Astrocyte of the spinal cord (primary cell): ENCODE measurements around the gene DAGLB.

ENCODE experiments used
- DNase-seq: peaks from one replicate; pipeline ENCODE4 v3.0.0; 2011; ENCODE audit warnings: low read depth, low spot score
- H3K4me3 ChIP-seq: 2 replicates; pipeline ENCODE4 v1.5.1; 2011; ENCODE audit warnings: low read depth, mild to moderate bottlenecking, low read length, moderate library complexity
- CTCF ChIP-seq: IDR thresholded peaks from 2 replicates; pipeline ENCODE4 v1.5.1; 2012; ENCODE audit warnings: low read depth, mild to moderate bottlenecking, low read length, inconsistent platforms
- in situ Hi-C: cut with HindIII; loops from 2 replicates; pipeline ENCODE4 v1.10.0; 2017; ENCODE audit warnings: low sequenced_read_pairs

DAGLB gene

GRCh38 chr7:6422926-6423632 lies 24.7 kb downstream of the DAGLB start:
- in situ Hi-C loops: no loop called here
- no peak for DNase-seq
- no peak overlapping the region for H3K4me3 ChIP-seq
- TF ChIP-seq CTCF: no peak

DNA sequence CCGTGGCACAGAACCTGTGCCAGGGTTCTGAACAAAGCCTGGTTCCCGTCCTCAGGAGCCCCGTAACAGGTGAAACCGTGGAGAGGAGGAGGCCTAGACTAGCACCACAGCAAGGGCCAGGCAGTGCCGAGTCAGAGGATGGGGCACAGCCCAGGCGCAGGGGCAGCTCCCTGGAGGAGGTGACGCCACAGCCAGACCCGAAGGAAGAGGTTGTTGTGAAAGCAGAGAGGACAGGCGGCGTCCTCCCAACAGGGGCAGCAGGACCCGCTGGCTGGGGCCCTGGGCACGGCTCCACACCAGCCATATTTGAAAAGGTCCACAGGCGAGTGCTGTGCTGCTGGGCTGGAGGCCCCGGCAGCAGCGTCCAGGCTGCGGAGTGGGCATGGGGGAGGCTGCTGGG lies 25.7 kb downstream of the DAGLB start:
- DNase-seq: no peak
- in situ Hi-C loops: no loop called here
- no peak overlapping the region for H3K4me3 ChIP-seq
- TF ChIP-seq CTCF: no peak

GRCh38 chr7:6420680-6421079 lies 27.1 kb downstream of the DAGLB start:
- no peak for TF ChIP-seq CTCF
- in situ Hi-C loops: no loop called here
- H3K4me3 ChIP-seq: no peak overlapping the region
- no peak for DNase-seq

GRCh38 chr7:6419310-6419773 lies 28.4 kb downstream of the DAGLB start:
- no peak for TF ChIP-seq CTCF
- in situ Hi-C loops: no loop called here
- DNase-seq: peak; percentile 55
- no peak overlapping the region for H3K4me3 ChIP-seq

DNA sequence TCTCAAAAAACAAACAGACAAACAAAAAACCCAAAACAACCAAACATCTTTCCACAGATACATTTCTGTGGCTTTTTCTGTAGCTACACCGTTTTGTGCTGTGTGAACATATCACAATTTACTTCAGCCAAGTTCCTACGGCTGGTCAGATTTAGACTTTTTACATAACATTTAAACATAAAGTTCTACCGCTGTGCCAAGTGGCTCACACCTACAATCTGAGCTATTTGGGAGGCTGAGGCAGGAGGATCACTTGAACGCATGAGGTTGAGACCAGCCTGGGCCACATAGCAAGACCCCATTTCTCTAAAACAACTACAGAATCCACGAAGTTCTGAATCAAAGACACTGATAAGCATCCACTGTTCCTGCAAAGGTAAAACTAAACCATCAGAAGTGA lies 30.3 kb downstream of the DAGLB start:
- DNase-seq: no peak
- in situ Hi-C loops: no loop called here
- TF ChIP-seq CTCF: no peak
- no peak overlapping the region for H3K4me3 ChIP-seq

DNA sequence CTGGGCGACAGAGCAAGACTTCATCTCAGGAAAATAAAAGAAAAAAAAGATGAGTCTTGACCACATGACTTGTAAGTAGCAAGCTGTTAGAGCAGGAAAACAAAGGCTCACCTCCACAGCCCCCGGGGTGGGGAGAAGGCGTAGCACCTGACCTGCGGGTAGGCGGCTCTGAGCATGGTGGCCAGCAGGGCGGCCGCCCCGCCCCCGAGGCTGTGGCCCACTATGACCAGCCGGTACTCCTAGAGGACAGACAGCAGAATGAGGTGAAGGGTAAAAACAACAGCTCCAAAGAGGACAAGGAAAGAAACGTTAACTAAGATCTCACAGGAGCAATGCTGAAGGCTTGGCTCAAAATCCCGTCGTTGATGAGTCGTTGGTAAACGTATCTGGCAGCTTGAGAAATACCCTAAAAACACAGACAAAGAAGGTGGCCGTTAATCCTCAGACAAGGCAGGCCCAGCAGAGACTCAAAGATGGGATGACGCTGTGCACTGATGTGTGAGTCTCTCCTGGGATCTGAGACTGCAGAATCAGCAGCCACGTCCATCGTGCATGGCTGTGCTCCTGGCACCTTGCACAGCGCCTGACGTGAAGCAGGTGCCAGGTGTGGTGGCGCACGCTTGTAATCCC lies 31.1 kb downstream of the DAGLB start:
- in situ Hi-C loops: no loop called here
- DNase-seq: no peak
- TF ChIP-seq CTCF: no peak
- no peak overlapping the region for H3K4me3 ChIP-seq
